GM10266 (cell line): Measurements from ENCODE around the gene RDH11.

Experiments
- DNase-seq: peaks from one replicate; pipeline ENCODE4 v3.0.0; 2012; ENCODE audit errors: extremely low spot score
- CTCF ChIP-seq: IDR thresholded peaks from 2 replicates; pipeline ENCODE4 v1.5.1; 2012; ENCODE audit warnings: mild to moderate bottlenecking, low read depth; ENCODE audit not compliant: control insufficient read depth, insufficient read depth; ENCODE audit errors: missing control alignments

Gene RDH11

GRCh38 chr14:67636361-67636919 is 59.1 kb downstream of the RDH11 start:
- DNase-seq = peak; percentile 14
- TF ChIP-seq CTCF = no peak

- no peak for TF ChIP-seq CTCF
- no peak for DNase-seq
Measured at GRCh38 chr14:67633451-67634147, 62.0 kb downstream of the RDH11 start.

DNA sequence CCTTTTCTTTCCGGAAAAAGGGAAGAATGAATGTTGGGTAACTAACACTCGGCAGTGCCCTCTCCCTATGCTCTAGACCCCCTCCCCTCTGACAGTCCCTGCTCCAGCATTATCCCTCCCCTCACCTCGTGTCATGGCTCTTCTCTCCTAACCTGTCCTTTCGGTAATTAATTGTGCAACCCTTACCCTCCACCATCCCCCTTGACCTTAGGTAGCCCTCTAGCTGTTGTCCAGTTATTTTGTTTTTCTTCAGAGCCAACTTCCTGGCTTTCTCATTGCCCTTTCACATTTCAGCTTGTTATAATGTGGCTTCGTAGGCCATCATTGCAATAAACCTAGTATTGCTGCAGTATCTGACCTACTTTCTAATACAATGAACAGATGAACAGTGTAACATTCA is 64.6 kb downstream of the RDH11 start:
- DNase-seq = no peak
- no peak for TF ChIP-seq CTCF

DNA sequence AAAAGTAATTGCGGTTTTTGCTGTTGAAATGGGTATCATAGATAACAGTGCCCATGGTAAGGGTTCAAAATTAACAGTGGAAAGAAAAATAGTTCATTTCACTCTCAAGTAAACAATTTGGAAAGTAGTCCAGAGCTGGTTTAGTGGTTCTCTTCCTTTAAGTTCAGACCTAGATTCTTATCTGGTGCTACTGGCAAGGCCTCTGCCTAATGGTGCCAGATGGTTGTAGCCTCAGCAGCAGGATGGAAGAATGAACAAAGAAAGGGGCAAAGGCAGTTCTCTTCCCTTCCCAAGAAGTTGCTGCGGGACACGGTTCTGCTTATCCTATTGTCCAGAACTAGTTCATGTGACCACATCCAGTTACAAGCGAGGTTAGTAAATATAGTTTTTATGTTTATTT is 65.4 kb downstream of the RDH11 start:
- DNase-seq = no peak
- no peak for TF ChIP-seq CTCF

DNA sequence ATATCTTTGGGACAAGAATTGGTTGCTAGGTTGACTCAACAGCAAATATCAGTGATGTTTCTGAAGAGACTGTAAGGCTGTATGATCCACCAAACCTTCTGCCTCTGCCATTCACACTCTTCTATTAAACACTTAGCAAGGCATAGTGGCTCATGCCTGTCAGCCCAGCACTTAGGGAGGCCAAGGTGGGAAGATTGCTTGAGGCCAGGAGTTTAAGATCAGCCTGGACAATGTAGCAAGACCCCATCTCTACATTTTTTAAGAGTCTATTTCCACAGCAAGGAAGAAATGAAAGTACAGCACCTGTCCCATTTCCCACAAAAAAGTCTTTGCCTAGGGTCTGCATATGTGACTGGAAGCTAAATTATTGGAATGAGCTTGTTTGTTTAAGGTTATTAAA is 68.0 kb downstream of the RDH11 start:
- DNase-seq = no peak
- TF ChIP-seq CTCF = no peak
